ENCODE data around the gene PEPD.

The PEPD gene

GRCh38 chr19:33545217-33545981 is 23.8 kb upstream of the PEPD start:
- DNase-seq, result no peak

GRCh38 chr19:33535226-33535625 is 13.6 kb upstream of the PEPD start:
- DNase-seq, result no peak

DNA sequence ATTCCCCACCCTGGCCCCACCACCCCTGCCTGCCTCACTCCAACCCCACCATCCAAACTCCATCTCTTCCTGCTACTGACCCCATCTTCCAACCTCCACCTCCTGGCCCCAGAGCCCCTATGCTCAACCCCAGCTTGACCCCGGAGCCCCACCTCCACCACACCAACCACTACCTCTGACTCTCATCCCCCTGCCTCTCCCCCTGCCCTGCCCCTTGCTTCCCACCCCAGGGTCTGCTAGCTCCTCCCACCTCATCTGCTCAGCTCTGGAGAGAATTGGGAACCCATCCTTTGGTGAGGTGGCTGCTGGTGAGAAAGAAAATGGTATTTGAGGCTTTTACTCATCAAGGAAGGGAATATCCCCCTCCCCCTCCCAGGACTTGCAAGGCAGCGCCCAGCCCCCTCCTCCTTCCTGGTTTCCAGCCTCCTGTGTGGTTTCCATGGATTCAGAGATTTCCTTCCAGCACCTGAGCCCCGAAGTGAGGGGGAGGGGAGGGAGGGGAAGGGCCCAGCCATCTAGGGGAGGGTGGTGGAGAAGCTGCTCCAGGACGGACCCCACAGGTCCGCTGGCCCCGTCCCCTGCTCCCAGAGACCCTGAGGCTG is 11.4 kb upstream of the PEPD start:
- DNase-seq, result no peak

DNA sequence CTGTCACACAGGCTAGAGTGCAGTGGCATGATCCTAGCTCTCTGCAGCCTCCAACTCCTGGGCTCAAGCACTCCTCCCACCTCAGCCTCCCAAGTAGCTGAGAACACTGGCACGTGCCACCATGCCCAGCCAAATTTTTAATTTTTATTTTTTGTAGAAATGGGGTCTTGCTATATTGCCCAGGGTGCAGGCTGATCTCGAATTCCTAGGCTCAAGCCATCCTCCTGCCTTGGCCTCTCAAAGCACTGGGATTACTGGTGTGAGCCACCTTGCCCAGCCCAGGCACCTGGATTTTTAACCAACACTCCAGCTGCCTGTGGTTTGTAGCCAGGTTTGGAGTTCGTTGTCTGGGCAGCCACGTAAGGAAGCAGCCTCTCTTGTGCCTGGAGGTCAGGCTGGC is 9.3 kb upstream of the PEPD start:
- no peak for DNase-seq

- DNase-seq, result no peak
These were observed 8.7 kb upstream of the PEPD start for GRCh38 chr19:33530296-33530695.

DNA sequence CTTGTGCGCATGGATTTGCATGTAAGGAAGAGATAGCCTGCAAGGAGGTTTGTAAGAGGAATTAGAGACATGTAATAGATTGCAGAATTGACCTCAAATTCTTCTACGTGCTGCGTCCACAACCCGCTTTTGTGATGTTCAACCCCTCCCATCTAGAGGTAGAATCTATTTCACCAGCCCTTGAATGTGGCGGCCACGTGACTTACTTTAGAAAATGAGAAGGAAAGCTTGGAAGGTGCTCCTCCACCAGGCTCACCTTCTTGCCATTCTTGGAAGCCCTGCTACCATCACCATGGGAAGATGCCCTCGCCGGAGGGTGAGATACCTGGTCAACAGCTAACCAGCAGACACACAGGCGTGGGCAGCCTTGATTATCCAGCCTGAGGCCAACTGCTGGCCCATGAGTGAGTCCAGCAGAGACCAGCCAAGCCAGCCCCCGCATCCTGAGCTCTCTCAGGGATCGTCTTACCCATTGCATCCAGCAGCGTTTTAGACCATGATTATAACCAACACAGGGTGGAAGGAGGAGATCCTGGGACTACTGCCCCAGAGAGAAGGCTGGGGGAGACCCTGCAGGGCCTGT is 7.6 kb upstream of the PEPD start:
- DNase-seq, result no peak

GRCh38 chr19:33528404-33528803 is 6.8 kb upstream of the PEPD start:
- no peak for DNase-seq

DNA sequence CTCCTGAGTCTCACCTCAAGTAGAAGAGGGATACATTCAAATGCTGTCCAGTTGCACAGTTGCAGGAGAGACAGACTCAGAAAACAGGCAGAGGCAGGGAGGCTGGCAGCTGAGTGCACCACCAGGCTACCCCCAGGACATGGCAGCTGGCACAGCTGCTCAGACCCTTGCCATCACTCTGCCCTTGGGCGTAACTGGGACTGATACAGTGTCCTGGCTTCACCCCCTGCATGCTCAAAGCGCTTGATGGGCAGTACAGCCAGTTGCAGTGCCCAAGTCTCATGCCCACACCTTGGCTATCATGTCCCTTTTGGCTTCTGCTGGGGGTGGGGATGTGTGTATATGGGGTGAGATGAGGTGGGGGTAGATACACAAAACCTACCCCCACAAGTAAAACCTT is 5.5 kb upstream of the PEPD start:
- DNase-seq, result no peak

DNA sequence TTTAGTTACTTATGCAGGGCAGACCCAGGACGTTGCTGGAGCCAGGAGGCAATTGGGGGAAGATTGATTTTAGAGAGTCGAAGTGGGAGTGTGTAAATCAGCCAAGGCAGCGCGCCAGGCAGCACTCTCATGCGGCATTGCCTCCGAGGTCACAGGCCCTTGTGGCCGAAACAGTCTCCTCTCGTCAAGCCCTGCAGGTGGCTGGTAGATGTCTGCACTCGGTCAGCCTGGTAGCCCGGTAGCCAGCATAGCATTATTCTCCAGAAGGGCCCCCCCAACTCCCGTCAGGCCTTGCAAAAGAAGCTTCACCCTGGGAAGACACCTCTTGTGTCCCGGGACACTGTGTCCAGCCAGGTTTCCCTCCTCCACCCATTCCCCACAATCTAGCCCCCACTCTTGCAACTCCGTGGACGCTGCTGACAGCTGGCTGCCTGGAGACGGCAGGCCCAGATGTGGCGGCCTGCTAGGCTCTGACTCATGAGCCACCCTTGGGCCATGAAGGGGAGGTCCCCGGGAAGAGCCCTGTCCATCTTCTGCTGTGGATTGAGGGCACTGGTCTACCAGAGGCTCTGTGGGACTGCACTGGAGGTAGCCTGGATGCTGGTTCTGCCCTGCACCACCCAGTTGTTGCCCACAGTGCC is 2.6 kb upstream of the PEPD start:
- no peak for DNase-seq

DNA sequence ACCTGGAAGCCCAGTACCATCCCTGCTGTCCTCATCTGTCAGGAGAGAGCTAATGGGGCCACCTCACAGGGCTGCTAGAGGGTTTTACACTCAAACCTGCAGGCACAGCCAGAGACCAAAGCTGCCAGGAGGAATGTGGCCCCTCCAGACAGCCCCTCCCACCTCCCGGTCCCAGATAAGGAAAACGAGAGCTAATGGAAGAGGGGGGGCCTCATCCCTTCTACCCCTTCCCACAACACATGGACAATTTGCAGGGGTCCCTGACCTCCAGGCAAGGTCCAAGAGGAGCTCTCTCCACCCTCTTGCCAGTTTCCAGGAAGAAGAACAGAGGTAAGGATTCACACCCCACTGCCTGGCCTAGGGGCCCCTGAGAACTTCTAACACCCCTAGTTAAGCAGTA is 1.6 kb upstream of the PEPD start:
- no peak for DNase-seq

DNA sequence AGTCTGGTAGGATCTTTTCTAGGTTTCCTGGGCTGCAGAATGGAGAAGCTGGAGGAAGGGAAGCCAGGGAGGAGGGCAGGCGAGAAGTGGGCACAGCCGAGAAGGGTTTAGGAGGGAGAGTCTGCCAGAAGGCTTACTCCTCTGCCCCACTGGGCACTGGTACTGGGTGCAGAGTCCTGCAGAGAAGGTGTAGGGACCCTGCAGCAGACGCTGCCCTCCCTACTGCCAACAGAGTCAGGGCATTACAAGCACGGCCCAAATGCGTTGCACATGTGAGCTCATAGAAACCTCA is 726 bp upstream of the PEPD start:
- DNase-seq, result no peak

DNA sequence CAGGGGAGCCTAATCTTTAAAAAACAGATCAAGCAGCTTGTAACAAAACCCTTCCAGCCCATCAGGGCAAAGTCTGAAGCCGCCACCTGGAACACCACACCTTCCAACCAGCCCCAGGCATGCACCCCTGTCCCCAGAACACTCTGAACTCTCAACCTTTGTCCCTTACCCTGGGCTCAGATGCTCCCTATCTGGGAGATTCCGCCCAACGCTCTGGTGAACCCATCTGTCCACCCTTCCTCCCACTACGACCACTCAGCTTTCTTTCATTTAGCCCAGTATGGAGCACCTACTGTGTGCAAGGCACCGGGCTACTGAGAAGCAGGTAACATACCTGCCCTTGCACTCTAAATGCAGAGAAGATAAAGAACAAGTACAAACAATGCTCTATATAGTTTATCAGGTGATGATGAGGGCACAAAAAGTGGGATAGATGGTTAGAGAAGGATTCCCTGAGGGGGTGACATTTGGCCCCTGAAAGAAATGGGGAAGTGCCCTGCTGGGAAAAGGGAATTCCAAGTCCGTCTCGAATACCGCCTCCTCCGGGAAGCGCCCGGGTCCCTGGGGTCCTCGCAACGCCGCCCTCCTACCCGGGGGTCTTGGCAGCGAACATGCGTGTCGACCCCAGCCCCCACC is 629 bp downstream of the PEPD start:
- no peak for DNase-seq

DNA sequence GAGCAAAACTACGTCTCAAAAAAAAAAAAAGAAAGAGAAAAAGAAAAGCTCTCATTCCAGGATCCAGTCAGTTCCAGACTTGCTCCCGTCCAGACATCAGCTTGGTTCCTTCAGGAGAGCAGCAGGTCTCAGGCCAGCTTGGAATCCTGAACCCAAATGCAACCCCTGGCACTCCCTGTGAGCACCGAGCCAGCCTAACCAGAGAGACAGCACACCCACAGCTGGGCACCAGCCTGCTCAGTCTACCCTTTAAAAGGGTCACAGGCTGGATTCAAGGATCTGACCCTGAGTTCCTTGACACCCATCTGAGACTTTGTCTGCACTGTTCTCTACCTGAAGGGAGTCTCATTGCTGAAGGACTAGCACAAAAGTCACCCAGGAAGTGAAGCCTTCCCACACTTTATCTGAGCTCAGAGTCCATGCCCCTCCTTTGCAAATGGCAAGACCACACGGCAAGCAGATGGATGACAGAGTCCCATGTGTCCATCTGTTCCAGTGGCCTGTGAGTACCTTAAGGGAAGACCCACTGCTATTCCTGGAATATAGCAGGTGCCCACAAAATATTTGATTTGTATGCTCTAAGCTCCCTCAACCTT is 1.4 kb downstream of the PEPD start:
- DNase-seq, result no peak

DNA sequence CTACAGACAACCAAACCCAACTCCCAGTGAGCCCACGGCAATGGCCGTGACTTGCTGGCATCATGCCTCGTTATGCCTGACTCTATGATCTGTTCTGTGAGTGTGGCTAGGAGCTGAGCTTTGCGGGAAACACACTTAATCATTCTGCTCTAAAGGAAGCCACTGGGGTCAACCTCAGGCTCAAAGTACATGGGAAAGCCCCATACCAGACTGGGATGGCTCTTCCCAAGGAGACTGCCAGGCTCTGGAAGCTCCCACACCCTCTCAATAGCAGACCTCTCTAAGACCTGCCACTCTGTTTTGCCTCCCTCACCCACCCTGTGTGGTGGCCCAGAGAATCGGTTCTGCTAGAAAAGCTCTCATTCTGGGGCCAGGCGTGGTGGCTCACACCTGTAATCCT is 2.2 kb downstream of the PEPD start:
- no peak for DNase-seq

- no peak for DNase-seq
These were observed 3.0 kb downstream of the PEPD start for GRCh38 chr19:33518541-33518940.

- DNase-seq, result no peak
These were observed 3.7 kb downstream of the PEPD start for GRCh38 chr19:33517922-33518321.

GRCh38 chr19:33515921-33516320 is 5.7 kb downstream of the PEPD start:
- DNase-seq, result no peak

DNA sequence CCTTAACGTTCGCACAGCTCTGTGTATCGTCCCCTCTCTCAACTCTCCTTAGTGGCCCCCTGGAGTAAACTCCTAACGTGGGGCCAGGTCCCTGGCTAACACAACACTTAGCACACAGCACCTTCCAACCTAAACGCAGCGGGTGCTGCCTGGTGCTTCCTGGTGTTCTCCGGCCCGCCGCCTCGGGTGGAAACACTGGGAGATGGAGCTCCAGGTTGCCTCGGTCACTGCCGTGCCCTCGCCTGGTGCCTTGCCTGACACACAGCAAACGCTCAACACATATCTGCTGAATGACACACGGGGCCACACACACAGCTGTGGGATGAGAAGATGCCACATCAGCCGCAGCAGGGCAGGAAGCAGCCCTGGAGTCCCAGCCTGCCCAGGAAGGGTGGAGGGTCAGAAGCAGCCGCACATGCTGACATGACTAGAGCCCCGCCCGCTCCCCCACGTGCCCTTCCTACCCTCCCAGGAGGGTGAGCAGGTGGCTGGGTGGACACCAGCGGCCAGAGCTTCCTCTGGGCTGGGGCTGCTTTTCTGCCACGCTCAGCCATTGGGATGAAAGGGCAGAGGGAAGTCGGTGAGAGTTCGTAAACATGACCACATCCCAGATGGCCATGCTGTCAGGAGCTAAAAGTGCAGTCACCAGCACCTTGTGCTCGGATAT is 6.6 kb downstream of the PEPD start:
- no peak for DNase-seq

GRCh38 chr19:33513424-33513823 is 8.2 kb downstream of the PEPD start:
- DNase-seq, result no peak

DNA sequence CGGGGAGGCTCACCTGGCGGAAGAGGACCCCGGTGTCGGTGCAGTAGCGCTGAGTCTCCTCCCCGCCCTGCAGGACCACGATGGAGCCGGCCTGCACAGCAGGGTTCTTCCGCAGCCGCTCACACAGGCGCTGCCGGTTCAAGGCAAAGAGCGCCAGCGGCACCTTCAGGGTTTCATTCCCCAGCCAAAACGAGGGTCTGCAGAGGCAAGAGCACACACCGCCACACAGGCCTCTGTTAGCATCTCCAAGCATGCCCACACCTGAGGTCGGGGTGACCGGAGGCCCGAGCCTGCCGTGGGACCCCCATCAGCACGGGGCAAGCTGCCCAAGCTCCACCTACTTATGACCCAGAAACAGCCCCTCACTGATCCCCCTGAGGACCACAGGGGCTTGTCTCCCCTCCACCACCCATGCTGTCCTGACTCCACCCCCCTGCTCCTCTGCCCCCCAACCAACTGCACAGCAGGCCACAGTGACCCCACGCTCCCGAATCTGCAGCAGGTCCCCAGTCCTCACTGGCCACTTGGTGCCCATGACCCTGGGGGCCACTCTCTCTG is 8.9 kb downstream of the PEPD start:
- no peak for DNase-seq

DNA sequence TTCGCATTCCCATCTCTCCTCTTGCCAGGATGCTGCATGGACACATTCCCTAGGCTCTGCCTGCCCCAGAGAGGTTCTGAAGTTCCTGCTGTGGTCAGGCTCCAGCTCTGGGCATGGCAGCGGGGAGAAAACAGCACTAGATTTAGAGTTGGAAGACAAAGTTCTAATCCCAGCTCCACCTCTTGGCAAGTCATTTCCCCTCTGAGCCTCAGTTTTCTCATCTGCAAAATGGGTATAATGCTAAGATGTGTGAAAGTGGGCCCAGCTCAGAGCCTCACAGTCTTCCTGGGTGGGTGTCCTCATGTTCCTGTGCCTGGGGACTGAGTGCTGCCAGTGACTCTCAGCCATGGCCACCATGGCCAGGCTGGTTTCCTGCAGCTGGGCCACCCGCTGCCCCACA is 9.6 kb downstream of the PEPD start:
- DNase-seq, result no peak

GRCh38 chr19:33511346-33511745 is 10.2 kb downstream of the PEPD start:
- DNase-seq, result no peak
